DMS153 treated with DMSO at 0.1 percent for 48 hours (cell line): ENCODE measurements around the gene HOXB9.
A peak's percentile ranks its signal among the peaks of the same experiment; 100 is the strongest.

Experiments used
- DNase-seq: peaks from one replicate; lab custom pipeline; 2025; ENCODE audit not compliant: unreplicated experiment; lab: John Stamatoyannopoulos, UW

The HOXB9 gene

GRCh38 chr17:48587276-48588073 is 38.7 kb downstream of the HOXB9 start:
- peak; percentile 74 for DNase-seq

DNA sequence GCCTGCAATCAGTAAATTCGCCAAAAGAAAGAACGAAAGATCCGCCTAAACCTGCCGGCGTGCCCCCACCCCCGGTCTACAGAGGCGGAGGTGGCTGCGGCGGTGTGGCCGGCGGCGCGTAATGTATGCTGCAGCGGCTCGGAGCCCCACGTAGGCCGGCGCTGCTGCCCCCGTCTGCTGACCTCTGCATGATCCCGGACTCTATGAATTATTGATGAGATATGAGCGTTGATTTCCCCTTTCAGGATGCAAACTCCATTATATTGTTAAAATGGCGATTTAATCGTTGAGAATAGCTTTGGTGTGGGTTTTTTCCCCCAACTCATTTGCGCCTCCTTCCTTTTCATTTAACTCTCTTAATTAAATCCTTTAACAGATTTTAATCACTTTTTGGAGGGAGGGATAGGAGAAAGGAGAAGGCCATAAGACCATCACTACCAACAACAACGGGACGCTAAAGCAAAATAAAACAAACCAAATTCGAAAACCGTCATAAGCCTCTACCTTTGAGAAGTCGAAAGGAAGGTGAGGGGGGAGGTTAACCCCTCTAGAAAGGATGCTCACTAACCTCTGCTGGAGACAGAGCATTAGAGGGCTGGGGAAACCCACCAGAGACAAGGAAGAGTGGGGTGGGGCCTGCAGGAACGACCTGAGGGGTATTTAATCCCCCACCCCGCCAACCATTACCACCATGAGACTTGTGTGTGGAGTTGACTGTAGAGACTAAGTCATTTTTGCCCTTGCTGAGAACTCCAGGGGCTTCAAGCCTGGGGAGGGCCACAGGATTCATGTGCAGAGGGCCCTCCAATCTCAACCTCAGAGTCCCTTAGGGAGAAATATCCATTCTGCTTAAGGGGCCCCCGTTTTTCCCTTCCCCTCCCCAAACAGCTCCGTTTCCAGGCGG is 39.6 kb downstream of the HOXB9 start:
- peak; percentile 75 for DNase-seq

- DNase-seq, result no peak
Observed at GRCh38 chr17:48584223-48584741, 41.9 kb downstream of the HOXB9 start.

DNA sequence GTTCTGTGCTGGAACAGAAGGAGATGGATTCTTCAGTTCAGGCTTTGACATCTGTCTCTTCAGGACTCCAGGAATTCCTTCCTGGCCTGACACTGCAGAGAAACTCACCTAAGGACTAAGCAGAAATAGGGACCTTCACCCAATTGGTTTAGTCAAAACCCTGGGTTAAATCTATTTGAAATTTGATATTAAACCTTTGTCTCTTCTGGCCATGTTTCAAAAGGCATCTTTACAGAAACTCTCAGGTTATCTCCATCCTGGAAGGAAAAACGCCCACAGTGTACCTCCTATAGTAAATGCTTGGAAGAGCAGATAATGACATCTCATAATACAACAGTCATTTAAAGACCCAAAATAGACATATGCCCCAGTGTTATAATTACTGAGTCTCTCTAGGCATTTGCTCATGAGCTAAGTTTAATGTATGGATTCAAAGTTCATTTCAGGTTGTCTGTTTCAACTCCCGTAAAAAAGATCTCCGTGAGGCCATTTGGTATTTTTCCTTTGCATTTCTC is 42.4 kb downstream of the HOXB9 start:
- DNase-seq, result no peak

- DNase-seq, result no peak
Observed at GRCh38 chr17:48582750-48583069, 43.4 kb downstream of the HOXB9 start.

- no peak for DNase-seq
Observed at GRCh38 chr17:48579760-48580554, 46.2 kb downstream of the HOXB9 start.

- DNase-seq, result peak; percentile 43
Observed at GRCh38 chr17:48579471-48579759, 46.7 kb downstream of the HOXB9 start.

GRCh38 chr17:48578616-48579470 is 47.3 kb downstream of the HOXB9 start:
- peak; percentile 36 for DNase-seq

DNA sequence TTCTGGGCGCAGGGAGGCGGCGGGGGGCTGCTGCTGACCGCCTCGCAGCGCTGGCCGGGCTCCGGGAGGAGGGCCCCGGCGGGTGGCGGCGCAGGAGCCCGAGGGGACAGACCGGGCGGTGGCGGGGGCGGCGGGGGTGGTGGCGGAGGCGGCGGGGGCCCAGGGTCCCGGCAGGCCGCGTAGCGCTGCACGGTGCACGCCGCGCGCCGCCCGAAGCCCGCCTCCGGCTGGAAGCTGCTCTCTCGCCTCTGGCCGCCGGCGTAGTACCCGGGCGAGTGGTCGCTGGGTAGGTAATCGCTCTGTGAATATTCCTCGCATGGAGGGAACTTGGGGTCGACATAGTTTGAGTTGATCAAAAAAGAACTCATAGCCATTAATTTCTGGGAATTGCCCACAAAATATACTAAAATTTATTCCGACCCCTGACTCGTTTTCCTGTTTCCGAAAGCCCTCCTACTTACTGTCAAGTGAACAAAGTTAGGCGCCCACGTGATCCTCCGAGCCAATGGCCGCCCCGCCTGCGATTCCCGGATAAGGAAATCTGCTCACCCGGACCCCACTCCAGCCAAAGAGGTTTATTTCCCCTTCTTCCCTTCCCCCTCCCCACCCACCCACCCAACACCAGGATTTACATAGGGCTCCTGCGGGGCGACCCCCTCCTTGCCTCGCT is 48.1 kb downstream of the HOXB9 start, which contains the start of gene HOXB4:
Gene HOXB4 (minus strand): TSS at position 405 of the 670 bp plus-strand sequence. CDS start 31 bp downstream, at position 374.
- peak; percentile 72 for DNase-seq

GRCh38 chr17:48577330-48577945 is 48.7 kb downstream of the HOXB9 start:
- no peak for DNase-seq

DNA sequence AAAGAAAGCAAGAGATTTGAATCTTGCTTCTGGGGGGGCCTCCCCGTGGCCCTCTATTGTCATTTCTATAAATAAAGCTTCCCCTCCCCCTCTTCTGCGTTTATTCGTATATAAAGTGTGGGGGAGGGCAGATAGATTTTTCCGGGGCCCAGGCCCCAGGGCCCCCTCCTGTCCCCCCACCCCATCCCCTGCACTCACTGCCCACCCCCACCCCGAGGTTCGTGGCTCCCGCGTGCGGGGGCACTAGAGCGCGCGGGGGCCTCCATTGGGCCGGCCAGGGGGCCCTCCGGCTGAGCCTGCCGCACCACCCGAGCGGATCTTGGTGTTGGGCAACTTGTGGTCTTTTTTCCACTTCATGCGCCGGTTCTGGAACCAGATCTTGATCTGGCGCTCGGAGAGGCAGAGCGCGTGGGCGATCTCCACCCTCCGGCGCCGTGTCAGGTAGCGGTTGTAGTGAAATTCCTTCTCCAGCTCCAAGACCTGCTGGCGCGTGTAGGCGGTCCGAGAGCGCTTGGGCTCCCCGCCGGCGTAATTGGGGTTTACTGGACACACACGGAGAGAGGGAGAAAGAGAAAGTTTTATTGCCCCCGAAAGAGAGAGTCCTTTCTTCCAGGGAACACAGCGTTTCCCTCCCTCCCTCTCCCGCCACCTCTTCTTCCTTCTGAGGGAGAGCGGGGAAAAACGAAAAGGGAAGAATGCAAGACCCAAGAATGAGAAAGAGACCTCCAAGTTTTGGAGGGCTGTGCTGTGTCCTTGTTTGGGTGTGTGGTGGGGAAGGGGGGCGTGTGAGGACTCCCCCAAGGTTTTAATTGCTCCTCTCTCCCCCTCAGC is 49.5 kb downstream of the HOXB9 start:
- no peak for DNase-seq

DNA sequence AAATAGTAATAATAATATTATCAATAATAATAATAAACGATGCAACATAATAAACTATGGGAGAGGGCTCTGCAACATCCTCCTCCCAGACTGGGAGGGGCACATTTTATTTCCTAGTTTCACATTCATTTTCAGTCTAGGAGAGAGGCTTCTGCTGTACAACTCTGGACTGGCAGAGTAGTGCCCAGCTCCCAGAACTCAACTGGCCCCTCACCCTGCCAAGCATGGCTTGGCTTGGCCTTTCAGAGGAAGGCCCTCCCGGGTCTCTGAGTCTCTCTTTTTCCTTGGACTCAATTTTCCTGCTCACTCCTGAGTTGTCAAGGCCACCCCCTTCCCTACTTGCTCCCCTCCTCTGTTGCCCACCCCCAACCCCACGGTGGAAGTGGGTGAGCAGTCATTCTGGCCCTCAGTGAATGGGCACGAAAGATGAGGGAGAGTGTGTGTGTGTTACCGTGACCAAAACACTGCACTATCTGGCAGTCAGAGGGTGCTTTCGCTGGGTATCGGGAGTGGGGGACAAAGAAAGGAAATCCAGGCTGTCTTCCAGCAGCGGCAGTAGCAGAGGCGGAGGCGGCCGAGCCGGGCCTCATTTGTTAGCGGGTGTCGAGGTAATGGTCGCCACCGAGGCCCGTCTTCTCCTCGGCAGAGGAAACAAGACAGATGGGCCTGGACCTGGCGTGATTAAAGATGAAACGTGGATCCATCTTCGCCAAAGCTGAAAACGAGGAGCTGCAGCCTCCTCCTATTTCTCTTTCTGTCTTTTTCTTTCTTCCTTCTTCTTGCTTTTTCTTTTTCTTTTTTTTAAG is 50.3 kb downstream of the HOXB9 start:
- no peak for DNase-seq

DNA sequence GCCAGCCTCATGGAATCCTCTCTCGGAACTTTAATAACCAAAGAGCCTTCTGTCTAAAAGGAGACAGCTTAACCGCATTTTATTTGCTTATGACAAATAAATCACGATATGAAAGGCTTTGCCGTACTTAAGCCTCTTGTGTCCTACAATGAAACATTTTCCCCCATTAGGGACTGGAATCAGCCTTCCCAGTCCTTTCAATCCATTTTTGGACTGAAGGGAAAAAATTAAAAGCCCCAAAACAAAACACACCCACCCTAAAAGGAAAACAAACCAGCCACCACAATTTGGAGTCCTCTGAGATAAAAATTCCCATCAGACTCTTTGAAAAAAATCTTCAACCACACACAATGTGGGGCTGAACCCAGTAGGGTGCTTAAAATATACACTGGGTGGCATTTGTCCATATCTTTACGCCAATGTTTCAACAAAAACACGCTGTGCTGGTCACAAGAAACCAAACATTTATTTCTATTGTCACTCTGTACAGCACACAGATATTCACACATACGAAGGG is 51.0 kb downstream of the HOXB9 start:
- DNase-seq, result peak; percentile 81

DNA sequence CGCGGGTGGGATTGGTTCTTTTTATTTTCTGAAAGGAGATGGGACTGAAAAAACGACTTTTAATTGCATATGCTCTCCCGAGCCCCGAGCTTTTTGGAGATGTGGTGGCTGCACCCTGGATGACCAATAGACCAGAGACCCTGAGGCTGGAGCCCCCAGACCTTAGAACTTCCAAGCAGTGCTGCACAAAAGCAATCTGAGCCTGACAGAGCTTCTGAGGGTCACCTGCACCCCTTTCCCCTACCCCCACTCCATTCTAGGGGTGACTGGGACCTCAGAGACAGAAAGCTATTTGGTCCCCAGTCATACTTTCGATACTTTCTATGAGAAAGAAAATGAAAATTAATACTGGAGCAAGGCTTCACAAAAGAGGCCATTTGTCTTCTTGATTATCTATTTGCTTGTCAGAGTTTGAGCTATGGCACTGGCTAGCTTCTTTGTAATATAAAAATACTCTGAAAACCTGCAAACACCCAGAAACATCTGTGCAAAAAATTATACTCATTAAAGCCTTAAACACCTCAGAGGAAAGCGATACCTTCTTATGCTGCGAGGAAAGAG is 51.6 kb downstream of the HOXB9 start:
- no peak for DNase-seq

GRCh38 chr17:48571826-48572417 is 54.2 kb downstream of the HOXB9 start:
- no peak for DNase-seq
